Mesendoderm (in vitro differentiated cells): ENCODE results near the gene AP5Z1.
A peak's percentile ranks its signal among the peaks of the same experiment; 100 is the strongest.
"Not testable (repeated sequence)": the region's sequence is repeated elsewhere in the genome, so short reads cannot be mapped to it uniquely, and the experiment has no call there.

Experiments used
- DNase-seq: peaks from one replicate; pipeline ENCODE4 v3.0.0; 2013
- H2AK5ac ChIP-seq: 2 replicates; pipeline ENCODE4 v1.6.1; 2013; ENCODE audit warnings: low read length, inconsistent platforms
- H2BK120ac ChIP-seq: 2 replicates; pipeline ENCODE4 v1.6.1; 2013; ENCODE audit warnings: low read depth, mild to moderate bottlenecking, low read length, moderate library complexity, mixed read lengths
- H2BK15ac ChIP-seq: replicated peaks from 2 replicates; pipeline ENCODE4 v1.6.1; 2013; ENCODE audit warnings: low read depth, mild to moderate bottlenecking, moderate library complexity
- H2BK5ac ChIP-seq: 2 replicates; pipeline ENCODE4 v1.6.1; 2013; ENCODE audit warnings: low read length, inconsistent platforms
- H3K18ac ChIP-seq: 2 replicates; pipeline ENCODE4 v1.6.1; 2013; ENCODE audit warnings: mild to moderate bottlenecking, low read length, mixed read lengths
- H3K23ac ChIP-seq: one replicate; pipeline ENCODE4 v1.6.1; 2013; ENCODE audit warnings: low read length
- H3K27ac ChIP-seq: 2 replicates; pipeline ENCODE4 v1.5.1; 2013; ENCODE audit warnings: low read depth, mild to moderate bottlenecking, inconsistent platforms, low read length, moderate library complexity
- H3K27me3 ChIP-seq: 2 replicates; pipeline ENCODE4 v1.6.1; 2013; ENCODE audit warnings: low read length, control low read depth, mild to moderate bottlenecking, inconsistent platforms; ENCODE audit not compliant: insufficient read depth, poor library complexity
- H3K36me3 ChIP-seq: 2 replicates; pipeline ENCODE4 v1.6.1; 2013; ENCODE audit warnings: low read length, inconsistent platforms; ENCODE audit not compliant: control insufficient read depth, insufficient read depth
- H3K4ac ChIP-seq: one replicate; pipeline ENCODE4 v1.6.1; 2013; ENCODE audit warnings: low read depth, mild to moderate bottlenecking, low read length, moderate library complexity
- H3K4me1 ChIP-seq: 2 replicates; pipeline ENCODE4 v1.6.1; 2013; ENCODE audit warnings: low read depth, low read length, inconsistent platforms; ENCODE audit not compliant: control insufficient read depth
- H3K4me2 ChIP-seq: 2 replicates; pipeline ENCODE4 v1.6.1; 2013; ENCODE audit warnings: low read length
- H3K4me3 ChIP-seq: 2 replicates; pipeline ENCODE4 v1.5.1; 2013; ENCODE audit warnings: mild to moderate bottlenecking, low read length
- H3K56ac ChIP-seq: one replicate; pipeline ENCODE4 v1.6.1; 2013; ENCODE audit warnings: low read length
- H3K79me1 ChIP-seq: 2 replicates; pipeline ENCODE4 v1.6.1; 2013; ENCODE audit warnings: low read length, inconsistent platforms
- H3K79me2 ChIP-seq: 2 replicates; pipeline ENCODE4 v1.6.1; 2013; ENCODE audit warnings: mild to moderate bottlenecking, low read length; ENCODE audit not compliant: control insufficient read depth, insufficient read depth
- H3K9ac ChIP-seq: 2 replicates; pipeline ENCODE4 v1.6.1; 2013; ENCODE audit warnings: low read length, inconsistent platforms
- H4K5ac ChIP-seq: one replicate; pipeline ENCODE4 v1.6.1; 2013; ENCODE audit warnings: low read length
- H4K8ac ChIP-seq: one replicate; pipeline ENCODE4 v1.6.1; 2013; ENCODE audit warnings: low read depth, mild to moderate bottlenecking, control low read depth, low read length, moderate library complexity
- WGBS: extraction: QIAGEN DNeasy Blood & Tissue Kit; methylation state at CpG from one replicate; pipeline ENCODE4 v1.1.7; 2013; ENCODE audit warnings: low lambda C conversion rate, missing lambda C conversion rate; ENCODE audit not compliant: insufficient coverage; ENCODE audit errors: extremely low coverage; 5-methylcytosine and 5-hydroxymethylcytosine counted together

Gene AP5Z1

DNA sequence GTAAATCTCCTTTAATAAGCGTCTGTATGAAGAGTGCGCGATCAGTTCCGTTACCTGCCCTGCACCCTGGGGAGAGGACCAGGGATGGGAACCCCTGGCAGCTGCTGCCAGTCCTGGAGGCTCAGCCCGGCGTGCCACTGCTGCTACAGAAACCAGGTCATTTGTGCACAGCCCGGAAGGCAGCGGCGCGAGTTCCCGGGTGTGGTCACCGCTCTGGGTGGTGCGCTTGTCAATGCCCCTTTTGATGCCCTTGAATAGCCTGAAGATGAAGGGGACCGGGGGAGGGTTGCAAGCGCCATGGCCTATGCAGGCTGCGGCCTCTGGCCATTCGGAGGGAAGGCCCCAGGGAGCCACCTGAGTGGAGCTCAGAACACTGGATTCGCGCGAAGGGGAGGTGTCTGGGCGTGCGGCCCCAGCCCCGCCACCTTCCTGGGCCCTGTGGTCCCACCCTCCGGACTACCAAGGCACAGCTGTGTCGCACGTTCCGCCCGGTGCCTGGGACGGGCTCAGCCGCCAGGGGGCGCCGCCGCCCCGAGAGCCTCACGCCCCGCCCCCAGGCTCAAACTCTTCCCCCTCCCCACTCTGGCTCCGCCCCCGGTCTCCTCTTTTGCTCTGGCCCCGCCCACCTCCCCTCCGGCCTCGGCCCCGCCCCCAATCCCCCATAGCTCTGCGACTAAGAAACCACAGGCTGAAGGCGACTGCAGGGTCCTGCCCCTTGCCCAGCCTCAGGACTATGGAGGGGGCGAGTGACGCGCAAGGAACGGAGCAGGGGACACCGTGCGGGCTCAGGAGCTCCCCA is 16.5 kb downstream of the AP5Z1 start:
- H3K79me1 ChIP-seq, result no peaks in the 10 kb centered on the region
- no peak overlapping the region for H2BK15ac ChIP-seq
- no peak overlapping the region for H3K4ac ChIP-seq
- no CpG with 5 or more reads among the region's 50 CpGs for WGBS
- no peak overlapping the region for H2BK120ac ChIP-seq
- peak overlapping the region; percentile 88 for H3K56ac ChIP-seq
- H2AK5ac ChIP-seq, result no peak overlapping the region
- H3K9ac ChIP-seq, result peak overlapping the region; percentile 77
- no peaks in the 10 kb centered on the region for H3K36me3 ChIP-seq
- peak; percentile 89 for DNase-seq
- no peak overlapping the region for H4K5ac ChIP-seq
- H3K23ac ChIP-seq, result peak overlapping the region; percentile 66
- no peak overlapping the region for H3K4me3 ChIP-seq
- H3K4me1 ChIP-seq, result no peaks in the 10 kb centered on the region
- H3K18ac ChIP-seq, result no peak overlapping the region
- H3K4me2 ChIP-seq, result peak overlapping the region; percentile 91
- H2BK5ac ChIP-seq, result no peak overlapping the region
- no peaks in the 10 kb centered on the region for H3K27me3 ChIP-seq
- no peak overlapping the region for H4K8ac ChIP-seq
- no peak overlapping the region for H3K27ac ChIP-seq
- no peaks in the 10 kb centered on the region for H3K79me2 ChIP-seq

DNA sequence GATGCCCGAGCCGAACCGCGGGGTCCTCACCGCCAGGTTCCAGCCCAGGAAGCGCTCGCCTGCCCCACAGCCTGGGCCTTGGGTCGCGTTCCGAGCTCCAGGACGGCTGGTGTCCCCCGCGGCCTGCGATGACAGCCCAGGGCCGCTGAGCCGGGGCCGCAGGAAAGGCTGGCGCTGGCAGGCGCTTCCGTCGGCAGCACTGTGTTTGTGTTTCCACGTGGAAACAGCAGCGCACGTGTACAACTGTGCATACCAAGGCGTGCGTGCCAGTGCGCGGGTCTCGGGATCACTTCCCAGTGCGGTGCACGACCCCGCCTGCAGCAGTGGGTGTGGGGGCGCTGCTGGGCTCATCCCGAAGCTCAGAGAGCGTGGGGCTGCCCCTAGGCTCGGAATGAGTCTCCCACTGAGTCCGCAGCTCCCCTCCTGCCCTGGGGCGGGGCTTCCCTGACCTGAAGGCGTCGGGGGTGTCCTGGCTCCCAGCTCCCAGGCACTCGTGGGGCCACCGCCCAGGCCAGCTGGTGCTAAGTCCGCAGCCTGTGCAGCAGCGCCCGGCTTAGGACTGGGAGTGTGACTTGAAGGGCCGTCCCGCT is 17.2 kb downstream of the AP5Z1 start:
- no peak overlapping the region for H2BK15ac ChIP-seq
- peak; percentile 36 for DNase-seq
- no CpG with 5 or more reads among the region's 47 CpGs for WGBS
- no peaks in the 10 kb centered on the region for H3K36me3 ChIP-seq
- no peak overlapping the region for H2BK5ac ChIP-seq
- H3K27me3 ChIP-seq, result no peaks in the 10 kb centered on the region
- no peak overlapping the region for H3K4ac ChIP-seq
- no peak overlapping the region for H3K18ac ChIP-seq
- H3K79me1 ChIP-seq, result no peaks in the 10 kb centered on the region
- H3K4me1 ChIP-seq, result no peaks in the 10 kb centered on the region
- peak overlapping the region; percentile 91 for H3K4me2 ChIP-seq
- no peak overlapping the region for H2AK5ac ChIP-seq
- no peak overlapping the region for H4K5ac ChIP-seq
- no peak overlapping the region for H2BK120ac ChIP-seq
- no peaks in the 10 kb centered on the region for H3K79me2 ChIP-seq
- no peak overlapping the region for H3K4me3 ChIP-seq
- H3K9ac ChIP-seq, result peak overlapping the region; percentile 77
- no peak overlapping the region for H3K27ac ChIP-seq
- H3K56ac ChIP-seq, result peak overlapping the region; percentile 88
- H4K8ac ChIP-seq, result no peak overlapping the region
- H3K23ac ChIP-seq, result peak overlapping the region; percentile 66

DNA sequence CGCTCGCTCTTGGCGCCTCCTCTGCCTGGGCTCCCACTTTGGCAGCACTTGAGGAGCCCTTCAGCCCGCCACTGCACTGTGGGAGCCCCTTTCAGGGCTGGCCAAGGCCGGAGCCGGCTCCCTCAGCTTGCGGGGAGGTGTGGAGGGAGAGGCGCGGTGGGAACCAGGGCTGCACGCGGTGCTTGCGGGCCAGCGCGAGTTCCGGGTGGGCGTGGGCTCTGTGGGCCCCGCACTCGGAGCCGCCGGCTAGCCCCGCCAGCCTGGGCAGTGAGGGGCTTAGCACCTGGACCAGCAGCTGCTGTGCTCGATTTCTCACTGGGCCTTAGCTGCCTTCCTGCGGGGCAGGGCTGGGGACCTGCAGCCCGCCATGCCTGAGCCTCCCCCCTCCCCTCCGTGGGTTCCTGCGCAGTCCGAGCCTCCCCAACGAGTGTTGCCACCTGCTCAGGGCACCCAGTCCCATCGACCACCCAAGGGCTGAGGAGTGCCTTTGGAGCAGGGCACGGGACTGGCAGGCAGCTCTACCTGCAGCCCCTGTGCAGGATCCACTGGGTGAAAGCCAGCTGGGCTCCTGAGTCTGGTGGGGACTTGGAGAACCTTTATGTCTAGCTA is 18.1 kb downstream of the AP5Z1 start:
- not testable (repeated sequence) for H3K36me3 ChIP-seq, H2AK5ac ChIP-seq

DNA sequence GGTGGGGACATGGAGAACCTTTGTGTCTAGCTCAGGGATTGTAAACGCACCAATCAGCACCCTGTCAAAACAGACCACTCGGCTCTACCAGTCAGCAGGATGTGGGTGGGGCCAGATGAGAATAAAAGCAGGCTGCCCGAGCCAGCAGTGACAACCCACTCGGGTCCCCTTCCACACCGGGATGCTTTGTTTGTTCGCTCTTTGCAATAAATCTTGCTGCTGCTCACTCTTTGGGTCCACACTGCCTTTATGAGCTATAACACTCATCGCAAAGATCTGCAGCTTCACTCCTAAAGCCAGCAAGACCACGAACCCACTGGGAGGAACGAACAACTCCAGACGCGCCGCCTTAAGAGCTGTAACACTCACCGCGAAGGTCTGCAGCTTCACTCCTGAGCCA is 18.7 kb downstream of the AP5Z1 start:
- not testable (repeated sequence) for H4K8ac ChIP-seq, H3K27ac ChIP-seq, H3K36me3 ChIP-seq, H3K79me2 ChIP-seq, H2AK5ac ChIP-seq, H3K4me3 ChIP-seq, H3K4me2 ChIP-seq, DNase-seq, H3K23ac ChIP-seq, H4K5ac ChIP-seq, H3K4ac ChIP-seq, H3K4me1 ChIP-seq, H3K18ac ChIP-seq, H2BK120ac ChIP-seq, H2BK5ac ChIP-seq, H2BK15ac ChIP-seq, H3K9ac ChIP-seq, H3K27me3 ChIP-seq, H3K79me1 ChIP-seq, H3K56ac ChIP-seq
- no CpG with 5 or more reads among the region's 14 CpGs for WGBS

More for the DNA sequence above, 18.1 kb downstream of the AP5Z1 start:
- not testable (repeated sequence) for H3K23ac ChIP-seq, H3K56ac ChIP-seq, H3K9ac ChIP-seq, H3K79me1 ChIP-seq, H3K27ac ChIP-seq, H2BK120ac ChIP-seq, H4K5ac ChIP-seq, H2BK5ac ChIP-seq, H3K4ac ChIP-seq, H4K8ac ChIP-seq, H3K27me3 ChIP-seq, H3K4me3 ChIP-seq, H3K4me1 ChIP-seq, H3K4me2 ChIP-seq, H3K79me2 ChIP-seq, H3K18ac ChIP-seq, DNase-seq, H2BK15ac ChIP-seq
- WGBS, result no CpG with 5 or more reads among the region's 30 CpGs

GRCh38 chr7:4794591-4795350 is 19.3 kb downstream of the AP5Z1 start:
- Histone ChIP-seq H3K4me1 (no peaks in the 10 kb centered on the region), H2AK5ac (no peak overlapping the region), H3K23ac (no peak overlapping the region), H2BK15ac (no peak overlapping the region), H4K8ac (no peak overlapping the region), H3K56ac (no peak overlapping the region), H3K4me3 (no peak overlapping the region), H3K27ac (no peak overlapping the region), H3K27me3 (no peaks in the 10 kb centered on the region), H2BK5ac (no peak overlapping the region), H3K79me1 (no peaks in the 10 kb centered on the region), H3K4ac (no peak overlapping the region), H2BK120ac (no peak overlapping the region), H3K9ac (no peak overlapping the region), H3K36me3 (no peaks in the 10 kb centered on the region), H3K79me2 (no peaks in the 10 kb centered on the region), H4K5ac (no peak overlapping the region), H3K18ac (no peak overlapping the region), H3K4me2 (no peak overlapping the region)
- DNase-seq, result peak; percentile 83
- WGBS, result no CpG with 5 or more reads among the region's 24 CpGs
